GM21423 (cell line): Measurements from ENCODE around the gene DHX40.
"Not testable (repeated sequence)": the region's sequence is repeated elsewhere in the genome, so short reads cannot be mapped to it uniquely, and the experiment has no call there.

ENCODE experiments used
- ATAC-seq: cut with Tn5 transposase; IDR thresholded peaks from one replicate; pipeline ENCODE4 v1.9.1; 2021; ENCODE audit warnings: mild to moderate bottlenecking, moderate library complexity; ENCODE audit not compliant: unreplicated experiment

DHX40 gene

DNA sequence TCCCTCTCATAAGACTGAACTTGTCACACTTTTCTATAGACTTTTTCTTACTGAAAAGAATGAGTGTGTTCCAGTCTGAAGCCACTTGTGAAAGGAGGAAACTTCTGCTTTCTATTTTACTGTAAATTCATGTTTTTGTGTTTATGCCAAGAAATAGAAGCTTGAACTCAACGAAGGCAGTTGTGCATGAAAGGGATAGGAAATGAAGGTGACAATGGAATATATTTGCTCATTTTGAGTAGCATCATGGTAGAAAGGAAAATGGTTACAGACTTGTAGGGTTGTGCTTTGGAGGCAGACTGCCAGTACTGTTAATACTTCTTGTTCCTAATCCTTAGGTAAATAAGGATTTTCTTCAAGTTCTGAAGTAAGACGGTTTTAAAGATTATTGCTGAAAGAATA is 62.4 kb downstream of the DHX40 start:
- ATAC-seq: no peak

GRCh38 chr17:59629174-59629573 is 63.8 kb downstream of the DHX40 start:
- no peak for ATAC-seq

DNA sequence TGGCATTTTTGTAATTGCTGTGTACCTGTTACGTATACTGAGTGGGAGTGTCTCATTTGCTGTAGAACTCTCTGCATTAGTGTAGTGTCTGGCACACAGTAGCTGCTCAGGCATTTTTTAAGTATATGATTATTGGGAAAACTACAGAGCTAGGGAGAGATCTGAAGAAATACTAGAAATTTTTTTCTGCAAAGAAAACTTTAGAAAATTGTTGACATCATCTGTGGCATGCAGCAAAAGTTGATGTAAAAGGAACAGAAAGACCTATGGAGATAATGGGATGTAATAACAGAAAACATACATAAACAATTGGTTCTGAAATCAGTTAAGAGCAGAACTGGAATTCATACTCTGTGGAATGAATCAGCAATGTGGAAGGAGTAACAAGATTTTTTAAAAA is 65.9 kb downstream of the DHX40 start:
- ATAC-seq: no peak

DNA sequence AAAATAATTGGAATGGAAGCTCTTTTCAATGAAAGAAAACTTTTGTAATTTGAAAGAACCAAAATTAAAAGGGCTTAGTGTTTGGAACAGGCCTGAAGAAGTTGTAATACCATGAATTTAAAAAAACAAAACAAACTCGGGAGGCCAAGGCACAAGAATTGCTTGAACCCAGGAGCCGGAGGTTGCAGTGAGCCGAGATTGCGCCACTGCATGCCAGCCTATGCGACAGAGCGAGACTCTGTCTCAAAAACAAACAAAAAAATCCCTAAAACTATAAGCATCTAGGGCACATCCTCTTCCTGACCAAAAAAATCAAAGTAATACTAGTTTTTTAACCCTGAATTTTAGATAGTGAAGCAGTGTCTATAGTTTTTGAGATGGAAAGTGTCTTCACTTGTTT is 67.0 kb downstream of the DHX40 start:
- no peak for ATAC-seq

DNA sequence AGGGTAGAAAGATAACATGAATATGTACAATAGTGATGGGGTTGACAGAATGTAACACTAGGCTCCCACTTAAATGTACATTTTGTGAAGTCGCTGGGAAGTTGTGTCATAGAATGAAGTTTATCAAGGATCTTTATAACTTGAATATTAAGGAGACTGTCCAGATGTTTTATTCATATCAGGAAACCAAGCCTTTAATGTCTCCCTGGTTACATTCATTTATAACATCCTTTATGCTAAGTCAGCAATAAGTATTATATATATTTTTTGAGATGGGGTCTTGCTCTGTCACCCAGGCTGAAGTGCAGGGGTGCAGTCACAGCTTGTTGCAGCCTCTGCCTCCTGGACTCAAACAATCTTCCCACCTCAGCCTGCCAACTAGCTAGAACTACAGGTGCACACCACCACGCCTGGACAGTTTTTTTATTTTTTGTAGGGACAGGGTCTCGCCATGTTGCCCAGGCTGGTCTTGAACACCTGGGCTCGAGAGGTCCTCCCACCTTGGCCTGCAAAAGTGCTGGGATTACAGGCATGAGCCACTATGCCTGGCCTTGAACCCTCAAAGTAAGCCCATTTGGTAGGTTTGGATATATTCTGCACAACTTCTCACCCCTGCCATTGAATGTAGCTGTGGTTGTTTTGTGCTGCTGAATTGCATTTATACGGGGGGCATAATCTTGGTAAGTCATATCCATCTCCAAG is 68.4 kb downstream of the DHX40 start:
- no peak for ATAC-seq

DNA sequence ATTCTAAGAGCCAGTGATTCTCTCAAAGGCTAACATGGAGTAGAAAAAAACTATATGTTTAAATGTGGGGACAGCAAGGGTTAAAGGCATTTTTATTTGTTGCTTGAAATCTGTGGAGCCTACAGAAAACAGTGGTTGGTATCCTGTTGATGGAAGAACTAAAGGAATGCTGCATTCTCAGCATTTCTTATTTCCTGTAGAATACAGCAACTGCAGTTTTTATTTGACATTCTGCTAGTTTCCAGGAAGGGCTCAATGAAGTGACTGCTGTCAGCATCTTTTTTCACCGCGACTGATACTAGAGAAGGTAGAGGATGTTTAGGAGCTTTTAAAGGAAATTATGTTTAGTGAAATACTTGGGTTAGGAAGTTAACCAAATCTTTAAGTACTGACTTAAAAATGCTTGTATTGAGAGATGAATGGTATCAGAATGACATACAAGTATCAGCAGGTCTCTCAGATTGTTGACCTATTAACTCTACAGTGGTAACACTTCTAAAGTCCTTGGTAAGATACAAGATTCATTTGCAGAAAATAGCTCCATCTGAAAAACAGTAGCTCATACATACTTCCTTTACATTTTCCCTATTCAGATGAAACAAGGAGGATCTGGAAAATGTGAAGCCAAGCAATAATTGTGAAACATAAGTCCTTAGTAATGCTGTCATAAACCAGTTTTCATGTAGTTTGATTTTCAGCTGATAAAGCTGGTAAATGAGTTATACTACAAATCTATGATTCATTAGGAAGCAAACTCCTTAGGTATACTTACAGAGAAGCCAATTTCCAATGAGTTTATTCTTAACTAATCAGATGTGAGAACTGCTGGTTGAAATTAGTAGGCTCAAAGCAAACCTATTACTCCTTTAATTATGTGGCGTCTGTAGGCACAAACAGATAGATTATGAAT is 69.5 kb downstream of the DHX40 start:
- ATAC-seq: peak; percentile 71

- no peak for ATAC-seq
These were observed 72.4 kb downstream of the DHX40 start for GRCh38 chr17:59637611-59638310.

DNA sequence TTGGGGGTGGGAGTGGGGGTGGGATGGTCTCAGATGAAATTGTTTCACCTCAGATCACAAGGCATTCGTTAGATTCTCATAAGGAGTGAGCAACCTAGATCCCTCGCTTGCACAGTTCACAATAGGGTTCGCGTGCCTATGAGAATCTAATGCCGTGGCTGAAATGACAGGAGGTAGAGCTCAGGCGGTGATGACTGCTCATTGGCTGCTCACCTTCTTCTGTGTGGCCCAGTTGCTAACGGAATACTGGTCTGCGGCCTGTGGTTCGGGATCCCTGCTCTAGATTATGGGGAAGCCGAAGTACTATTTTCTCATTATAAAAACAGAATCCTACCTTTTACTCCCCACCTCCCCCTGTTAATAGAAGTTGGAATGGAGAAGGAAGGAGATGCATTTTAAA is 73.1 kb downstream of the DHX40 start:
- no peak for ATAC-seq

GRCh38 chr17:59641799-59642484 is 76.5 kb downstream of the DHX40 start:
- ATAC-seq: peak; percentile 80

GRCh38 chr17:59642565-59642964 is 77.2 kb downstream of the DHX40 start:
- no peak for ATAC-seq

DNA sequence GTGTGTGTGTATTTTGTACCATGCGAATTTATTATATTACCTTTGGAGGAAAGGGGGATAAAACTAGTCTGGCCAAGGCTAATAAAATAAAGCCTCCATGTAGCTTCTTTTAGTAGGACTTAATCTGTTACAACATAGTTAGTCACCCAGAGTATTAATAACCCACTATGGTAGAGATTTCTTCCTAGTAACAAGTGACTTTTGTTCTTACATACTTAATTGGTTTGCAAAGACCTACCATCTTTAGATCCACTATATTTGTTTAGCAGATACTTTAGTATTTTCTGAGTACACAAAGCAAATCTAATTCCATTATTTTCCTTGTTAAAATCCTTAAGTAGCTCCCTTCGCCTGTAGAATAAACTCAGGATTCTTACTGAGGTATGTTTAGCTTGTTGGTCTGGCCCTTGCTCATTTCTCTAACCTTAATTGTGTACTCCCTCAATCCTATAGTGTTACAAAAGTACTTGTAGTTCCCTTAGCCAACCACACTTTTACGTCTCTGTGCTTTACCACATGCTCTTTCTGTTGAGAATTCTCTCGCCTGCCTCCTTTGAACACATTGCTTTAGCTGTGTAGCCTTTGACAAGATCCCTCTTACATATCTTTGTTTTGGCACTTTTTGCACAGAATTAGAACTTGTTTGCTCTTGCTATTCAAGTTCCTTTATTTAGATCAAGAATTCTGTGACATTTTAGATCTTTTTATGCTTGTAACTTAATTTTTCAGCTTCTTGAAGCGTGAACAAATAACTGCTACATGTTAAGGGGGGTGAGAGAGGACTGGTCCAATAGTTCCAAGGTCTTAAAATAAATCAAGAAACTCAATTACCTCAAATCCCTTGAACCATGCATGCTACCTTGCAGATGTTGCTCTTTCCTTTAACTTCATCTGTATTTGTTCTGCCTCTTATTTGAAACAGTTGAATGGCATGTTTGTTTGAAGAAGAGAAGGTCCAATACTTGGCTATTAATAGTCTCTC is 78.0 kb downstream of the DHX40 start:
- ATAC-seq: no peak

GRCh38 chr17:59647288-59647687 is 81.9 kb downstream of the DHX40 start:
- no peak for ATAC-seq

DNA sequence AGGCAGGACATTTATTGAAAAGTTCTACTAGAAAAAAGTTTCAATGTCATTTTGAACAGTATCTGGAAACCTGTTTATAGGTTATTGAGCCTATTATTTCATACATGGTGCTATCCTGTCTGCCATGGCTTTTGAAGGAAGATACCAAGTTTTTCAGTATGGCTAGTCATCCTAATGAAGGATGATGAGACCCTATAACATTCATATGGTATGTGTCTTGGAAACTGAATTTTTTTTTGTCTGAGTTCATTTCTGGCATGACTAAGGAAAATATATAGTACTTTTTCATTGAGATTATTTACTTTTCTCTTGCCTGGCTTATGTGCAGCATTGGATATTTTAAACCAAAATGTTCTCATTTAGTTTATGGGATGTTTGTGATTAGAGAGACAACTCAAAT is 84.5 kb downstream of the DHX40 start:
- no peak for ATAC-seq

DNA sequence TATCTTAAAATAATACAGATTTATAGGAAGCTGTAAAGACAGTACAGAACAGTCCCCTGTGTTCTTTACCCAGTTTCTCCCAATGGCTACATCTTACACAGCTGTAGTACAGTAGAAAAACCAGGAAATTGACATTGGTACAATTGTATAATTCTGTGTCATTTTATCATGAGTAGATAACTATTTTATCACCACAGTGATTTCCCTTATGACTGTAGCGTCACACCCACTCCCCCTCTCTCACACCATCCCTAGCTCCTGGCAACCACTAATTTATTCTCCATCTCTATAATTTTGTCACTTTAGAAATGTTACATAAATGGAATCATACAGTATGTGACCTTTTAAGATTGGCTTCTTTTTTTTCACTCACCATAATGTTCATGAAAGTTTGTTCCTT is 85.2 kb downstream of the DHX40 start:
- no peak for ATAC-seq

- ATAC-seq: no peak
These were observed 85.9 kb downstream of the DHX40 start for GRCh38 chr17:59651346-59651745.

GRCh38 chr17:59652119-59652518 is 86.7 kb downstream of the DHX40 start:
- no peak for ATAC-seq

- not testable (repeated sequence) for ATAC-seq
These were observed 91.2 kb downstream of the DHX40 start for GRCh38 chr17:59656624-59657023.
